AML-193 (cell line): ENCODE measurements around the gene PEX5L.

Experiments used
- DNase-seq, 2 experiments: peaks; one replicate each; lab custom pipeline; 2025; lab: John Stamatoyannopoulos, UW

The PEX5L gene

GRCh38 chr3:179895330-179895729 is 141.4 kb downstream of the PEX5L start:
- no peak for DNase-seq

GRCh38 chr3:179887295-179887943 is 149.3 kb downstream of the PEX5L start:
- no peak for DNase-seq

GRCh38 chr3:179885950-179886349 is 150.8 kb downstream of the PEX5L start:
- DNase-seq, result no peak

- no peak for DNase-seq
Measured at GRCh38 chr3:179884136-179884535, 152.6 kb downstream of the PEX5L start.

GRCh38 chr3:179882292-179882691 is 154.4 kb downstream of the PEX5L start:
- no peak for DNase-seq

GRCh38 chr3:179881791-179882190 is 154.9 kb downstream of the PEX5L start:
- no peak for DNase-seq

- no peak for DNase-seq
Measured at GRCh38 chr3:179880868-179881267, 155.9 kb downstream of the PEX5L start.

GRCh38 chr3:179876440-179876839 is 160.3 kb downstream of the PEX5L start:
- no peak for DNase-seq

GRCh38 chr3:179872842-179873241 is 163.9 kb downstream of the PEX5L start:
- DNase-seq, result no peak

- DNase-seq, result no peak
Measured at GRCh38 chr3:179871782-179872181, 165.0 kb downstream of the PEX5L start.

- no peak for DNase-seq
Measured at GRCh38 chr3:179868715-179869114, 168.0 kb downstream of the PEX5L start.

GRCh38 chr3:179867961-179868360 is 168.8 kb downstream of the PEX5L start:
- DNase-seq, result no peak

- DNase-seq, result no peak
Measured at GRCh38 chr3:179865861-179866505, 170.8 kb downstream of the PEX5L start.

GRCh38 chr3:179861953-179862352 is 174.8 kb downstream of the PEX5L start:
- DNase-seq, result no peak

- DNase-seq, result no peak
Measured at GRCh38 chr3:179861292-179861691, 175.4 kb downstream of the PEX5L start.

- DNase-seq, result no peak
Measured at GRCh38 chr3:179860275-179861107, 176.2 kb downstream of the PEX5L start.

- no peak for DNase-seq
Measured at GRCh38 chr3:179853176-179853575, 183.6 kb downstream of the PEX5L start.

GRCh38 chr3:179852142-179852905 is 184.4 kb downstream of the PEX5L start:
- no peak for DNase-seq

- no peak for DNase-seq
Measured at GRCh38 chr3:179848711-179849110, 188.0 kb downstream of the PEX5L start.

GRCh38 chr3:179842061-179842460 is 194.7 kb downstream of the PEX5L start:
- no peak for DNase-seq

- DNase-seq, result no peak
Measured at GRCh38 chr3:179840985-179841384, 195.8 kb downstream of the PEX5L start.

GRCh38 chr3:179837374-179837773 is 199.4 kb downstream of the PEX5L start:
- DNase-seq, result no peak
